NCI-H1105 treated with DMSO at 0.1 percent for 48 hours (cell line): ENCODE data around the gene ALKBH5.

ENCODE experiments used
- DNase-seq: peaks from one replicate; lab custom pipeline; 2025; lab: John Stamatoyannopoulos, UW

Gene ALKBH5

GRCh38 chr17:18224053-18224386 is 40.4 kb downstream of the ALKBH5 start:
- DNase-seq: no peak

- DNase-seq: no peak
These were observed 40.9 kb downstream of the ALKBH5 start for GRCh38 chr17:18224387-18225120.

GRCh38 chr17:18225121-18225641 is 41.6 kb downstream of the ALKBH5 start, which contains the start of gene LLGL1:
Gene LLGL1, plus strand, starts transcription at chr17:18225635. Its CDS starts 48 bp downstream, at chr17:18225683.
- peak; percentile 94 for DNase-seq

- no peak for DNase-seq
These were observed 42.1 kb downstream of the ALKBH5 start for GRCh38 chr17:18225642-18226283.

- DNase-seq: no peak
These were observed 42.8 kb downstream of the ALKBH5 start for GRCh38 chr17:18226284-18226945.

GRCh38 chr17:18227635-18228034 is 44.0 kb downstream of the ALKBH5 start:
- DNase-seq: no peak

GRCh38 chr17:18228176-18228682 is 44.6 kb downstream of the ALKBH5 start:
- no peak for DNase-seq

- DNase-seq: no peak
These were observed 45.6 kb downstream of the ALKBH5 start for GRCh38 chr17:18229254-18229653.

- no peak for DNase-seq
These were observed 46.1 kb downstream of the ALKBH5 start for GRCh38 chr17:18229771-18230170.

- DNase-seq: no peak
These were observed 46.9 kb downstream of the ALKBH5 start for GRCh38 chr17:18230288-18231141.

- DNase-seq: no peak
These were observed 47.5 kb downstream of the ALKBH5 start for GRCh38 chr17:18231164-18231563.

GRCh38 chr17:18233803-18234518 is 50.3 kb downstream of the ALKBH5 start:
- no peak for DNase-seq

GRCh38 chr17:18234853-18235380 is 51.3 kb downstream of the ALKBH5 start:
- no peak for DNase-seq

- DNase-seq: no peak
These were observed 52.2 kb downstream of the ALKBH5 start for GRCh38 chr17:18235743-18236256.

GRCh38 chr17:18236494-18236893 is 52.9 kb downstream of the ALKBH5 start:
- DNase-seq: no peak

GRCh38 chr17:18237461-18237860 is 53.8 kb downstream of the ALKBH5 start:
- DNase-seq: no peak

- no peak for DNase-seq
These were observed 54.7 kb downstream of the ALKBH5 start for GRCh38 chr17:18238299-18238698.

- no peak for DNase-seq
These were observed 56.8 kb downstream of the ALKBH5 start for GRCh38 chr17:18240449-18240848.

GRCh38 chr17:18241229-18241871 is 57.7 kb downstream of the ALKBH5 start:
- DNase-seq: no peak
